Stimulated activated CD8-positive, alpha-beta memory T cell treated with anti-CD3 and anti-CD28 coated beads, Interleukin-2, amount 100 ng/mL, for 48 hours (primary cell): ENCODE results near the gene PEG3.

ENCODE experiments used
- DNase-seq, 2 donors: peaks; one replicate each; pipeline ENCODE4 v3.0.0-alpha.2; 2020; ENCODE audit warnings: low read depth in 2 of 2

The PEG3 gene

DNA sequence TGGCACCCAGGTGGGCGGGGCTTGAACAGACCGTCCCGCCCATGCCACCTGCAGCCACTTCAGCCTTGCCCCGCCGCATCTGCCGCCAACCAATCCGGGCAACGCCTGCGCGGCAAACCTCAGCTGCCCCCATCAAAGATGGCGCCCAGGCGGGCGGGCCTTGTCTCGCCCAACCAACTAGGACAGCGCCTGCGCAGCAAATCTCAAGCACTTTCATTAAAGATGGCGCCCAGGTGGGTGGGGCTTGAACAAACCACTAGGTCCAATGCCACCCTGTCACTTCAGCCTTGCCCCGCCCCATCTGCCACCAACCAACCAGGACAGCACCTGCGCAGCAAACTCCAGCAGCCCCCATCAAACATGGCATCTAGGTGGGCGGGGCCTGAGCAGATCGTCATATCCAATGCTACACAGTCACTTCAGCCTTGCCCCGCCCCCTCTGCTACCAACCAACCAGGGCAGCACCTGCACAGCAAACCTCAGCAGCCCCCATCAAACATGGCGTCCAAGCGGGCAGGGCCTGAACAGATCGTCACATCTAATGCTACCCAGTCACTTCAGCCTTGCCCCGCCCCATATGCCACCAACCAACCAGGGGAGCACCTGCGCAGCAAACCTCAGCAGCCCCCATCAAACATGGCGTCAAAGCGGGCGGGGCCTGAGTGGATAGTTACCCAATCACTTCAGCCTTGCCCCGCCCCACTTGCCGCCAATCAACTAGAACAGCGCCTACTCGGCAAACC, 1.4 kb downstream of the PEG3 start:
- no peak for DNase-seq

DNA sequence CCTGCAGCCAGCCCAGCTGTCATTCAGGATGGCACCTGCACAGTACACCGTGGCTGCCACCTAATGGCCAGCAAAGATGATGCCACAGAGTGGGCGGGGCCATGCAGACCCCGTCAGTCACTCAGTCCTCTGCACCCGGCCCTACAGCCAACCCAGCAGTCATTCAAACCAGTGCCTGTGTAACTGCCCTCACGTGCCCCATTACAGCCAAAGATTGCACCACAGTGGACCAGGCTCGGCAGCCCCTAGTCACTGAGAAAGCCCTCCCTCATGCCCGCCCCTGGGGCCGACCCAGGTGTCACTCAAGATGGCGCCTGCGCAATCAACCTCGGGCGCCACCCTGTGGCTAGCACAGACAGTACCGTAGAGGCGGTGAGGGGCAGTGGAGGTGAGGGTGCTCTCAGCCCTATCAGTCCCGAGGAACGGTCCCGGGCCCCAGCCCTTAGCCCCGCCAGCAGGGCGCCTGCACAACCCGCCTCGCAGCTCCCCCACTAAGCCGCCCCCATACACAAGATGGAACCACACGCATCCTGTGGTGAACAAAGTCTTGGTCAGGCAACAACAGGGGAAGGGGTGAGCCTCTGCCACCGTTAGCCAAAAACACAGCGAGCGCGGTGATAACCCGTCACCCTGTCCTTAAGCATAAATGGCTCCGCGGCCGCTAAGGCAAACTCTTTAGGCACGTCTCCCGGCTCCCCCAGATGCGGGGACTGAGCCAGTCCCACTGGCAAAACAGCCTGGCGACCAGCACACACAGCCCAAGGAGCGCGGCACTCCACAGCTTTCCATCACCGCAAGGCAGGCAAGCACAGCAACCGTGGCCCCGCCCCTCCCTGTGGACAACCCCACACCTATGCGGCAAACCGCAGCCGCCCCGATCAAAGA, 2.3 kb downstream of the PEG3 start:
- no peak for DNase-seq

- DNase-seq = no peak
Measured at GRCh38 chr19:56837492-56838023, 3.0 kb downstream of the PEG3 start.

DNA sequence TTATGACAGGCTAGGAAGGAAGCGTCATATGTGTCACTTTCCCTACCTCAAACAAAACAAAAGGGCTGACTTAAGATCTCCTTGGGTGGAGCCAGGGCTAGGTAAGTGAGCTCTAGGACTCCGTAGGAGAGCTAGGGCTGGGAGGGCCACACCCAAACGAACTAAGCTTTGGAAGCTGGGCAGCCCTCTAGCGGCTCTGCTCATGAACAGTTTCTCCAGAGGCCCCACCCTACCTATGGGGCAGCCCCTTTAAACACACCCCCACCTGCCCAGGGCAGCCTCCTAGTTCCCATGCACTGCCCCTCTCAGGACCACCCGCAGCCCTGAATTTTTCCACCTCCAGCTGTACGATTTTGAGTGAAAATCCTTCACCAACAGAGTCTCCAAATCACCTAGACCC, 3.5 kb downstream of the PEG3 start:
- no peak for DNase-seq

DNA sequence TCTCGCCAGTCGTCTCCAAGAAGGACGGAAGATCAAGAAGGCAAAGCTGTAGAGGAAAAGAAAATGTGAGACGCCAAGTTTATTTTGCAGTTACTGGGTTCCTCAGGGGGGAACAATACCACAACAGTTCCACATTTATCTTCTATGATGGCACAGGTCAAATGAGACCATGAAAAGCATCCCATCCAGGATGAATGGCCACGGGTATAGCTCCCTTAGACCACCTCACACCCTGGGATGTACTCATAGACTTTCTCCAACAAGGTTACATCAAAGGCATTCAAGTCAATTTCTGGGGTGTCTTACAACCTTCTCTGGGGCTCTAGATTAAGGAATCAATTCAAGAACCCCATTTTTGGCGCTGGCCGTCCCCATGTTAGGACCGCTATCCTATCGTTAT, 4.5 kb downstream of the PEG3 start:
- no peak for DNase-seq

DNA sequence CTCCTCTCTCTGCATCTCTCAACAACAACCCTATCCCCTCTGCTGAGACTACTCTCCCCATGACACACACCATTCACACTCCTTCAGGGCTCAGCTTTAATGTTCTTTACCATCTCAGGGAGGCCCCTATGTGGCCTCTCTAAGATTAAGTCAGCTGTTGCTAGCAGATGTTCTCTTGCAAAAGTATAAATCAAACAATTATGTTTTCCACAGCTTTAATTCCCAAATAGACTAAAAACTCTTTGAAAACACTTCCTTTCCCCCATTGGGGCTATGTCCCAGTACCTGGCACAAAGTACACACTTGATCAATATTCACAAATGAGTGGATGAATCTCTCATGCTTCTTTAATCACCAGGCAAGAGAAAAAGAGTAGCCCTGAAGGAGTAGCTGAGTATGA, 5.1 kb downstream of the PEG3 start:
- DNase-seq = no peak

GRCh38 chr19:56834564-56835375, 5.8 kb downstream of the PEG3 start:
- DNase-seq = no peak

GRCh38 chr19:56832352-56832928, 8.1 kb downstream of the PEG3 start:
- no peak for DNase-seq

DNA sequence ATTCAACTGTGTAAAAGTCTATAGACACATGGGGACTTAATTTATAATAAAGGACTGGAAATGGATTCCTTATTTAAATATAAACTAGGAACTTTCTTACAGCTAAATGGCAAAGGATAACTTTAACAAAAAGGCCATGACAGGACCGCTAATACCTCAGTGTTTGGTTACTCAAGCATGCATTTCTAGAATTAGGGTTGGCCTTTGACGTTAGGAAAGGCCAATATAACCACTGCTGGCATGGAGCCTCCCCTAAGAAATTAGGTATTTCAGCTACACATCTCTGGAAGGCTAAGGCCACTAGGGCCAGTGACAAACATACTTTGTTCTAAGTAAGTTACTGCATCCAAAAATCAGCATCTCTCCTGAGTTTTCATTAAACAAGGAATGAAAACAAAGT, 9.3 kb downstream of the PEG3 start:
- DNase-seq = no peak

DNA sequence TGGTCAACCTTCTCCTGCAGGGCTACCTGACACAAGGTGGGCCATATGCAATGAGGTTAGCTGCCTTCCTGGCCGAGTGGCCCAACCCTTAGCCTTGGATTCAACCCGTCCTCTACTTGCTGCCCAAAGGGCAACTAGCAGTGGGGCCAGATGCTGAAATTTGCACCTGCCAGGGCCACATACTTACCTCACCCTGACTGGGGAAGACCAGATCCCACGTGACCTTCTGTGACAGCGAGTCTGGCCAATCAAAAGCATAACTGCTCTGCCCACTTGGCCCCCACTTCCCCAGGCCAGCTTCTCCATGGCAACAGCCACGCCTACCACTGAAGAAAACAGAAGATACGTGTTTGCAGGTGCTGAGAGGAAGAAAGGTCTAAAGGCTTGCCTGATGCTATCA, 10.9 kb downstream of the PEG3 start:
- no peak for DNase-seq

DNA sequence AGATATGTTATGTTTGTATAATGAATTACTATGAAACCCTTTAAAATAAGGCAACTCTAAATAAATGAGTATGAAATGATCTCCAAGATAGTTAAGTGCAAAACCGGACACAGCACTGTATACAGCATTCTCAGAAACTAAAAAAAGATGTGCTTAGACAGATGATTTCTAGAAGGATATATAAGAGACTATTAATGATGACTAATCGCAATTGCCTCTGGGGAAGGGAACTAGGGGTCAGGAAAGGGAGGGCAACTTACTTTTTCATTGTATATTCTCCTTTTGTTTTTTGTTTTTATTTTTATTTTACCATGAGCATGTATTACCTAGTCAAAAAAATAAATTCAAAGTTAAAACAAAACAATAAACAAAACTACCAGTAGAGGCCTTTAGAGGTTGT, 12.8 kb downstream of the PEG3 start:
- DNase-seq = no peak

- no peak for DNase-seq
Measured at GRCh38 chr19:56823956-56824355, 16.6 kb downstream of the PEG3 start.

DNA sequence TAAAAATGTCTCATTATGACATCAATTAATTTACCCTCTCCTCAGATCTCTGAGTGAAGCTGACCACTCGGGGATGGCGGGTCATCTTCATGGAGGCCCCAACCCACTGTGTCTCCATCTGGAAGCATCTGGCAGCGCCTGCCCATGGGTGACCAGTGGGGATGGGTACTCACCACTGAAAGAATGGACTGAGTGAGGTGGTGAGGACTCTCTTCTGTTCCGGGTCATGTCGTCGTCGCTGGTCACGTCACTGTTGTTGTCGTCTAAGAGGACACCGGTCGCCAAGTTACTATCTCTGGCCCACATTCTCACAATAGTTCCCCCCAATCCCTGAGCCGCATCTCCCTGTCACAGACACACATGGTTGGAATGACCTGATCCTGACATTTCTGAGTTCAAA, 17.1 kb downstream of the PEG3 start:
- DNase-seq = no peak

DNA sequence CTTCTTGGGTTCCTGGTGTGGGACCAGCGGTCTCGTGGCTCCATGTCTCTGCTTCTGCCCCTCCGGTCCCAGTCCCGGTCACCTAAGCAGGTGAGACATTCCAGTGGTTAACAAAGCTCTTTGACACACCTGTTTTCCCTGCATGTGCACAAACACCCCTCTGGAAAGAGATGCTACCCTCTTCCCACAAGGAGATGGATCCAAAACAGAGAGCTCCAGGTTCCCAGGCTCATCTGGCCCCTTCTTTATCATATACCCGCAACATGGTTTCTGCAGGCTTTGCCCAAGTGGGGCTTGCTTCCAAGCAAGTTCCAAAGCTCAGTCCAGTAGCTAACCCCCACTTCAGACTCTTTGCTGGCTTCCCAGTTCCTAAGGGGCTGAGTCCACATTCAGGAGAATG, 17.8 kb downstream of the PEG3 start:
- no peak for DNase-seq

- no peak for DNase-seq
Measured at GRCh38 chr19:56821675-56822074, 18.9 kb downstream of the PEG3 start.

GRCh38 chr19:56821209-56821608, 19.3 kb downstream of the PEG3 start:
- no peak for DNase-seq

- no peak for DNase-seq
Measured at GRCh38 chr19:56819166-56819565, 21.4 kb downstream of the PEG3 start.

GRCh38 chr19:56814656-56815055, 25.9 kb downstream of the PEG3 start:
- DNase-seq = no peak

DNA sequence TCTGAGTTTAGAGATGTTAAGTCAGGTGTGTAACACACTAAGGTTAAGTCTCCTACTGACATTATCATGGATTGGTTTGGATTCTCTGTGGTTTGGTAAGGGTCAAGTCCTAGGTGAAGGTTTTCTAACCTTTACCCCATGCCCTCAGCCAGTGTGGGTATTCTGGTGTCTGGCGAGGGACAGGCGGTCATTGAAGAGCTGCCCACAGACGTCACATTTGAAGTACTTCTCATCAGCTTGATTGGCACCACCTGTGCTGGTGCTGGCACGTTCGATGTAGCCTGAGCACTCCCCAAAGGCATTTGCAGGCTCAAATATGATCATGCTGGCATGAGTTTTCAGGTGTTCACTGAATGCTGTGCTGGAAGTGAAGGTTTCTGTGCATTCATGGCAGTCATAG, 27.0 kb downstream of the PEG3 start:
- DNase-seq = no peak

- DNase-seq = no peak
Measured at GRCh38 chr19:56811480-56811879, 29.0 kb downstream of the PEG3 start.

DNA sequence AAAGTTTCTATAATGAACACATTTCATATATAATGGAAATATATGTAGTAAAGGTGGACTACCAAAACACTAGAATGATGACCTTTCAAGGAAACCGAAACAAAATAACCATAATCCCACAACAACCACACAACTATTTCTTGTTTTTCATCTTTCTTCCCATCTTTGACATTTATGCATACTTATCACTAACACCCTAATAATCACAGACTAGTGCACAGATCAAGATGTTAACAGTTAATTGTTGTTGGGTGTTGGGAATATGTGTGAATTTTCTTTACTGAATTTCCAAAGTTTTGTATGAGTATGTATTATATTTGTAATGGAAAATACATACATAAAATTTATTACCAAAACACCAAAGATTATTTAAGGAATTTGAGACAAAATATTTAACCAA, 30.3 kb downstream of the PEG3 start:
- no peak for DNase-seq
